Suppressor macrophage treated with lipopolysaccharide for 4 hours (primary cell): Measurements from ENCODE around the gene NAA35.
A peak's percentile ranks its signal among the peaks of the same experiment; 100 is the strongest.
"Not testable (repeated sequence)": the region's sequence is repeated elsewhere in the genome, so short reads cannot be mapped to it uniquely, and the experiment has no call there.

Source experiments
- DNase-seq: peaks from one replicate; pipeline ENCODE4 v3.0.0-alpha.2; 2020

Gene NAA35

DNA sequence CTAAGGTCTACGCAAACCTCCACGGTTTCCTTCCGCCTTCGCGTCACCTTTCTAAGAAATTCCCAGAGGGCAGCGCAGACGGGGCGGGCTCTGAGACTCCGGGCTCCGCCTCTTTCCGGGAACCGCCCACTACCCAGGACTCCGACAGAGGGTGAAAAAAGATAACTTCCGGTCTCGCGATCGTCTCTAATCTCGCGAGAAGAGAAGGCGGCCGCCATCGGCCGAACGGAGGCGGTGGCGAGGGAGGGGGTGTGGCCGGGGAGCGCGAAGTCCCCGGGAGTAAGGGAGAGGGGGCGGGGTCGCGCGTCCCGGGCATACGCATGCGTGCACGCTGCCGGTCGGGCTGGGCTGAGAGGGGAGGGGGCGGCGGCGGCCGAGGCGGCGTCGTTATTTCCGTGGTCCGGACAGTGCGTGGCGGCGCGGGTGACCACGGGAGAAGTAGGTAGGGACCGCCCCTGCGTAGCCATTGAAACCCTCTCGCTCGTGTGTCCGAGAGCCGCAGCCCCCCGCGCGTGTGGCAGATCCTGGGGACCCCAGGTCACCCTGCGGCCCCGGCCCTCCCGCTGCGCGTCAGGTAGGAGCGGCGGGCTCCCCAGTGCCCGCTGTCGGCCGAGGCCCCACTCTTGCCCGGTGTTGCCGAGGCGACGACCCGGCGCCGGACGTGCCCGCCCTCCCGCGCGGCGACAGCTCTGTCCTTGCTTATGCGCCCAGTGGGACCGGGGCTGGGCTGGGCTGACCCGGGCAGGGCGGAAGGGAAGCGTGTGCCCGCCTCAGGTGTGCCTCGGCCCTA, at the start of gene NAA35:
NAA35 (plus strand) TSS at position 315 of the 790 bp plus-strand sequence. CDS start 1,014 bp downstream, outside the sequence.
- DNase-seq = peak; percentile 99

- DNase-seq = no peak
Observed at GRCh38 chr9:85892401-85892800, 48.5 kb upstream of the NAA35 start.

- no peak for DNase-seq
Observed at GRCh38 chr9:85895685-85896084, 45.3 kb upstream of the NAA35 start.

GRCh38 chr9:85897848-85898247, 43.1 kb upstream of the NAA35 start:
- peak; percentile 7 for DNase-seq

GRCh38 chr9:85898332-85898731, 42.6 kb upstream of the NAA35 start:
- DNase-seq = no peak

- DNase-seq = no peak
Observed at GRCh38 chr9:85899388-85899787, 41.6 kb upstream of the NAA35 start.

DNA sequence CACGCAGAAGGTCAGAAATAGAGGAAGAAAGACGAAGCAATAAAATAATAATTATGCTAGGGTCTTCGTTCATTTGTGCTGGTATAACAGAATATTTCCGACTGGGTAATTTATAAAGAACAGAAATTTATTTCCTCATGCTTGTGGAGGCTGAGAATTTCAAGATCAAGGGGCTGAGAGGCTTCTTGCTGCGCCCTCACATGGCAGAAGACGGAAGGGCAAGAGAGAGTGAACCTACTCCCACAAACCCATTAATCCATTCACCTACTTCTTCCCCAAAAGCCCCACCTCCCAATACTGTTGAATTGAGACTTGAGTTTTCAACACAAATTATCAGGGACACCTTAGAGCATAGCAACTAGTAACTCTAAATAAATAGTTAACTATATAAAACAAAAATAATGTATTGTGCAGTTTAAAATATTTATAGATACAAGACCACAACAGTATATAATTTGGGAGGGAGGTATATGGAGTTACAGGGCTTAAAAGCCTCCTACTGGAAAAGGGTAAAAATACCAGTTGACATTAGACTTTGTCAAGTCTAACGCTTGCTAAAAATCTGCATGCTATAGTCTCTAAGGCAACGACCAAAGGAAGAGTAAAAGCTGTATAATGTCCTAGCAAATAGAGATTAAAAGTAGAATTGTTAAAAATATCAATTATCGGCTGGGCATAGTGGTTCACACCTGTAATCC, 40.3 kb upstream of the NAA35 start:
- DNase-seq = peak; percentile 39

- no peak for DNase-seq
Observed at GRCh38 chr9:85904975-85905374, 36.0 kb upstream of the NAA35 start.

DNA sequence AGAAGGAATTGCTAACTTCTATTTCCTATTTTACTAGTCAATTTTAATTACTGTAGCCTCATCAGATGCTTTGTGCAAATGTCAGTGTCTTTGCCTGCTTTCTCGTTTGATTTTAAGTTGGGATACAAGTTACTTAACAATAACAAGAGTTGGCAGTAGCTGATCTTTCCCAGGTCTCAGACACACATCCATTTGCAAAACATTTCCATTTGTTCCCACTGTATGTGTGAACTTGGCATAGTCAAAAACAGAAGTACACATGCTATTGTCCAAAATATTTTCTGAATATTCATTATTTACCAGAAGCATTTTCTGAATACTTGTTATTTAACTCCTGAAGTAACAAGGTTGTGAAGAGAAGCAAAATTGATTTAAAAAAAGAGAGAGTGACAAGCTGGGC, 35.0 kb upstream of the NAA35 start:
- no peak for DNase-seq

GRCh38 chr9:85909390-85909789, 31.6 kb upstream of the NAA35 start:
- no peak for DNase-seq

DNA sequence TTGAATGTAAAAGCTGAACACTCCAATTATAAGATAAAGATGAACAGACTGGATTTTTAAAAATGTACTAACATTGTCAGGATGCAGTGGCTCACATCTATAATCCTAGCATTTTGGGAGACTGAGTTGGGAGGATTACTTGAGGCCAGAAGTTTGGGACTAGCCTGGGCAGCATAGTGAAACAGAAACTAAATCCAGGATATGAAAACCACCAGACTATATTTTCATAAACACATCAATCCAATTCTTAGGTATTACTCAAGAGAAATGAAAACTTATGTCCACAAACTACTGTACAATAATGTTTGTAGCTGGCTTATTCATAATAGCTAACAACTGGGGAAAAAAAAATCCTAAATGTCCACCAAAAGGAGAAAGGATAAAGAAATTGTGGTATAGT, 26.8 kb upstream of the NAA35 start:
- peak; percentile 18 for DNase-seq

GRCh38 chr9:85917756-85918155, 23.2 kb upstream of the NAA35 start:
- no peak for DNase-seq

- DNase-seq = no peak
Observed at GRCh38 chr9:85925493-85925892, 15.5 kb upstream of the NAA35 start.

DNA sequence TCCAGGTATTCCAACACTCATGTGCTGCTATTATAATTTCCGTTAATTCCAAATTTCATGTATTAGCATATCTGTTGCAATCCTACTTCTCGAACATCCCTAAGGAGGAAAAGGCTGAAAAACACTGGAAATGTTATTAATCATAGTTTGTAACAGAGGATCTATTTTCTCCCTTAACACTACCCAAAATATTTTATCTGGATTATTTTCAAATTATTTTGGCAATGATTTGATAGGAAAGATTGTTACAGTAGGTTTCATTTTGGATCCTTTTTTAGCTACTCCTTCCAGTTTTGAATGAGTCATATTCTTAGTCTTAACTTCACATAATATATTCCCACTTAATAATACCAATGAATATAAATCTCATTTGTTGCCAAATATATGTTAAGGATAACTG, 13.9 kb upstream of the NAA35 start:
- no peak for DNase-seq

GRCh38 chr9:85931495-85931894, 9.5 kb upstream of the NAA35 start:
- DNase-seq = no peak

DNA sequence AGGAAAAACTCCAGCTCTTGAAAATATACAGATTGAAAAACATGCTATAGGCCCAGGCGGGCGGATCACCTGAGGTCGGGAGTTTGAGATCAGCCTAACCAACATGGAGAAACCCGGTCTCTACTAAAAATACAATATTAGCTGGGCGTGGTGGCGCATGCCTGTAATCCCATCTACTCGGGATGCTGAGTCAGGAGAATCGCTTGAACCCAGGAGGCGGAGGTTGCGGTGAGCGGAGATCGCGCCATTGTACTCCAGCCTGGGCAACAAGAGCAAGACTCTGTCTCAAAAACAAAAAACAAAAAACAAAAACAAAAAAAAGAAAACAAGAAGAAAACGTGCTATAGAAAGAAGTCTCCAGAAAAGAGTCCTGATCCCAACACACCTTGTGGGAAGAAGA, 5.0 kb upstream of the NAA35 start:
- not testable (repeated sequence) for DNase-seq

GRCh38 chr9:85940275-85940831, 593 bp upstream of the NAA35 start:
- no peak for DNase-seq

DNA sequence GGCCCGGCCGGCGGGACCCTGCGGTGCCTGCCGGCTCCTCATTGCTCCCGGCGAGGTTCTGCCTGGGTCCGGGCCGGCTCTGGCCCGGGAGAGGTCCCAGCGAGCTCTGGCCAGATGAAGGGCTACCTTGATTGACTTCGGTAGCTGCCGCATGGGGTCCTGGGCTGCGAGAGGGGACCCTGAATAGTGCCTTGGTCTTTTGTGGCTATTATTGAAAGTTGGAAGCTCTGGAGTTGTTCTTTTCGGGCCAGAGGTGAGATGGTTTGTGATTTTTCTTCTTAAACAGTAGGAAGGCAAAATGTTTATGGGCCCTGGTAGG, 635 bp downstream of the NAA35 start:
- DNase-seq = no peak

DNA sequence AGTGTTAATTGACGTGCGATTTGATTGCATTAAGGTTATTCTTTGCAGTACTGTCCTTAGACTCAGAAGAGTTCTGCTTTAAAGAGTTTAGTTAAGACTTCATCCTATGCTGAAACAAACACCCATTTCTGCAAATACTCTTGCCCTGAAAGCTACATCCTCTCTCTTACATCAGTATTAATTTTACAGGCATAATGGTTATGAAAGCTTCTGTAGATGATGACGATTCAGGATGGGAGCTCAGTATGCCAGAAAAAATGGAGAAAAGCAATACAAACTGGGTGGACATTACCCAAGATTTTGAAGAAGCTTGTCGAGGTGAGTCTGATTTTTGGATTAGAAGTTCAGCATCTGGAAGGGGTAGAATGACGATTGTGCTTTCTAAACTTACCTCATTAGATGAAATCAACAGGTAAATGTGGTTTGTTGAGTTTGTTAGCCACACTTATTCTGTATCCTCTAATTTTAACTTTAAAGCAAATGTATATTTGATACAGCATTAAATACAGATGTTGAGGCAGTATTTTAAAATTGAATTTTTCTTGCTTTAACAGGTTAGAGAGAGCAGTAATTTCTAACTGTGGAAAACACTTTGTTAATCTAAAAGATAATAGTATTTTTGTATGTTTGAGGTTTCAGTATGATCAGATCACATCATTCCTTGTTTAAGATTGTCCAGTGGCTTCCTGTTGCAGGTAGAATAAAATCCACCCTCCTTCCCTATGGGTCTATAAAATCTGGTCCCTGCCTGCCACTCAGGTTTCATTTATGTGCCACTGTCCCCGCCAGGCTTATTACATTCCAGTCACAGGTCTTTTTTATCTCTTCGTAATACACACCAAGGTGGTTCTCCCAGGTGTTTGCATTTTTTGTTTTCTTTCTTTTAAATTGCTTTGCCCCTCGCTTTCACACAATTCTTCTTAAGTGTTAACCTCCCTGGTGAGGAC, 1.3 kb downstream of the NAA35 start:
- peak; percentile 5 for DNase-seq

GRCh38 chr9:85942913-85943709, 2.2 kb downstream of the NAA35 start:
- no peak for DNase-seq

- no peak for DNase-seq
Observed at GRCh38 chr9:85943757-85944430, 2.9 kb downstream of the NAA35 start.

GRCh38 chr9:85944672-85945071, 3.7 kb downstream of the NAA35 start:
- no peak for DNase-seq
